H9 (cell line): ENCODE measurements around the gene C10orf120. TPM values are rescaled to one million over a fixed set of nuclear protein-coding genes. Genes with fewer than 3 reads are reported as not detected.

Source experiments
- DNase-seq: peaks from one replicate; pipeline ENCODE4 v3.0.0-alpha.2; 2017
- H2AFZ ChIP-seq: one replicate; pipeline ENCODE4 v1.6.1; 2013; ENCODE audit warnings: mild to moderate bottlenecking, low read length, control low read depth, moderate library complexity
- H2AK5ac ChIP-seq: 2 replicates; pipeline ENCODE4 v1.6.1; 2013; ENCODE audit warnings: low read length, control low read depth, mixed read lengths; ENCODE audit not compliant: insufficient read length
- H2BK120ac ChIP-seq: one replicate; pipeline ENCODE4 v1.6.1; 2013; ENCODE audit warnings: low read depth, mild to moderate bottlenecking, low read length, control low read depth, inconsistent platforms; ENCODE audit not compliant: poor library complexity, severe bottlenecking
- H2BK12ac ChIP-seq: 2 replicates; pipeline ENCODE4 v1.6.1; 2013; ENCODE audit warnings: low read length, control low read depth, mixed read lengths, low read depth; ENCODE audit not compliant: insufficient read length
- H2BK15ac ChIP-seq: 2 replicates; pipeline ENCODE4 v1.6.1; 2013; ENCODE audit warnings: low read depth, low read length, control low read depth
- H2BK20ac ChIP-seq: one replicate; pipeline ENCODE4 v1.6.1; 2013; ENCODE audit warnings: low read depth, mild to moderate bottlenecking, low read length, control low read depth, inconsistent platforms; ENCODE audit not compliant: poor library complexity, severe bottlenecking
- H2BK5ac ChIP-seq: 2 replicates; pipeline ENCODE4 v1.6.1; 2013; ENCODE audit warnings: low read length, control low read depth, mixed read lengths; ENCODE audit not compliant: insufficient read length
- H3K14ac ChIP-seq: 2 replicates; pipeline ENCODE4 v1.6.1; 2013; ENCODE audit warnings: low read length, control low read depth; ENCODE audit not compliant: insufficient read depth
- H3K18ac ChIP-seq: 2 replicates; pipeline ENCODE4 v1.6.1; 2013; ENCODE audit warnings: low read depth, mild to moderate bottlenecking, mixed read lengths, low read length, control low read depth; ENCODE audit not compliant: insufficient read length
- H3K23ac ChIP-seq: 2 replicates; pipeline ENCODE4 v1.6.1; 2013; ENCODE audit warnings: low read length, control low read depth, mixed read lengths, low read depth; ENCODE audit not compliant: insufficient read length
- H3K23me2 ChIP-seq: 2 replicates; pipeline ENCODE4 v1.6.1; 2013; ENCODE audit warnings: low read depth, mild to moderate bottlenecking, mixed read lengths, low read length, control low read depth; ENCODE audit not compliant: insufficient read length, poor library complexity, severe bottlenecking
- H3K27ac ChIP-seq: 2 replicates; pipeline ENCODE4 v1.5.1; 2013; ENCODE audit warnings: low read length, control low read depth, mixed read lengths, low read depth; ENCODE audit not compliant: insufficient read length
- H3K27me3 ChIP-seq: 2 replicates; pipeline ENCODE4 v1.6.1; 2013; ENCODE audit warnings: low read length, control low read depth, inconsistent platforms; ENCODE audit not compliant: insufficient read depth
- H3K4ac ChIP-seq: 2 replicates; pipeline ENCODE4 v1.6.1; 2013; ENCODE audit warnings: low read depth, mild to moderate bottlenecking, control low read depth, inconsistent platforms, low read length, moderate library complexity
- H3K4me1 ChIP-seq: 2 replicates; pipeline ENCODE4 v1.6.1; 2013; ENCODE audit warnings: low read length, control low read depth, inconsistent platforms; ENCODE audit not compliant: insufficient read depth
- H3K4me2 ChIP-seq: 2 replicates; pipeline ENCODE4 v1.6.1; 2013; ENCODE audit warnings: low read length, control low read depth, mixed read lengths; ENCODE audit not compliant: insufficient read length, insufficient read depth
- H3K56ac ChIP-seq: 2 replicates; pipeline ENCODE4 v1.6.1; 2013; ENCODE audit warnings: low read depth, mild to moderate bottlenecking, mixed read lengths, low read length, control low read depth; ENCODE audit not compliant: insufficient read length
- H3K79me1 ChIP-seq: 2 replicates; pipeline ENCODE4 v1.6.1; 2013; ENCODE audit warnings: low read depth, mild to moderate bottlenecking, moderate library complexity, low read length, control low read depth, inconsistent platforms; ENCODE audit not compliant: insufficient read depth, poor library complexity, severe bottlenecking
- H3K79me2 ChIP-seq: 2 replicates; pipeline ENCODE4 v1.6.1; 2013; ENCODE audit warnings: low read length, control low read depth, inconsistent platforms; ENCODE audit not compliant: insufficient read depth
- H3K9ac ChIP-seq: 2 replicates; pipeline ENCODE4 v1.6.1; 2013; ENCODE audit warnings: low read length, control low read depth, mixed read lengths; ENCODE audit not compliant: insufficient read length; ENCODE audit errors: extremely low read depth
- H3K9me3 ChIP-seq: one replicate; pipeline ENCODE4 v1.6.1; 2013; ENCODE audit warnings: low read depth, low read length, inconsistent platforms; ENCODE audit not compliant: control insufficient read depth
- H3T11ph ChIP-seq: one replicate; pipeline ENCODE4 v1.6.1; 2013; ENCODE audit warnings: mild to moderate bottlenecking, low read length, control low read depth, inconsistent platforms
- H4K20me1 ChIP-seq: one replicate; pipeline ENCODE4 v1.6.1; 2013; ENCODE audit not compliant: control insufficient read depth, insufficient read length, insufficient read depth
- H4K5ac ChIP-seq: 2 replicates; pipeline ENCODE4 v1.6.1; 2013; ENCODE audit warnings: low read depth, mild to moderate bottlenecking, mixed read lengths, low read length, control low read depth; ENCODE audit not compliant: insufficient read length
- H4K8ac ChIP-seq: replicated peaks from 2 replicates; pipeline ENCODE4 v1.6.1; 2013; ENCODE audit warnings: low read length, control low read depth, mixed read lengths, low read depth; ENCODE audit not compliant: insufficient read length
- H4K91ac ChIP-seq: 2 replicates; pipeline ENCODE4 v1.6.1; 2013; ENCODE audit warnings: low read depth, mild to moderate bottlenecking, moderate library complexity, mixed read lengths, low read length, control low read depth; ENCODE audit not compliant: insufficient read length
- H3K27ac Mint-ChIP-seq, 3 experiments: 2 replicates in 2 of 3; 3 replicates in 1 of 3; pipeline ENCODE4 v1.8.0; 2020 to 2021; ENCODE audit warnings: mixed read lengths in 3 of 3, mild to moderate bottlenecking in 1 of 3, moderate library complexity in 1 of 3
- H3K27me3 Mint-ChIP-seq: 2 replicates; pipeline ENCODE4 v1.8.0; 2021; ENCODE audit warnings: low read depth, mild to moderate bottlenecking, moderate library complexity, mixed read lengths
- H3K36me3 Mint-ChIP-seq, 3 experiments: 2 replicates in 2 of 3; 3 replicates in 1 of 3; pipeline ENCODE4 v1.8.0; 2020 to 2021; ENCODE audit warnings: low read depth in 3 of 3, mixed read lengths in 3 of 3; ENCODE audit not compliant: insufficient read depth in 1 of 3
- H3K4me1 Mint-ChIP-seq, 2 experiments: 2 replicates each; pipeline ENCODE4 v1.8.0; 2020; ENCODE audit warnings: mixed read lengths in 2 of 2
- H3K4me3 Mint-ChIP-seq, 2 experiments: 2 replicates in 1 of 2; 3 replicates in 1 of 2; pipeline ENCODE4 v1.8.0; 2020 to 2021; ENCODE audit warnings: mild to moderate bottlenecking in 2 of 2, mixed read lengths in 2 of 2, moderate library complexity in 1 of 2
- H3K9me3 Mint-ChIP-seq, 2 experiments: 2 replicates in 1 of 2; 3 replicates in 1 of 2; pipeline ENCODE4 v1.8.0; 2020; ENCODE audit warnings: mild to moderate bottlenecking in 2 of 2, mixed read lengths in 2 of 2, moderate library complexity in 1 of 2
- CTCF ChIP-seq: fragments of 200-600 bp; sonication (generic); conservative IDR thresholded peaks from 3 replicates; pipeline ENCODE4 v1.8.0; 2021; ENCODE audit warnings: antibody characterized with exemption, mild to moderate bottlenecking
- WGBS: extraction: QIAGEN DNeasy Blood & Tissue Kit; methylation state at CpG from one replicate; pipeline ENCODE4 v1.1.7; 2013; ENCODE audit warnings: missing lambda C conversion rate, low lambda C conversion rate, mixed read lengths; ENCODE audit not compliant: insufficient read length; ENCODE audit errors: extremely low coverage; 5-methylcytosine and 5-hydroxymethylcytosine counted together
- total RNA-seq: library from RNA; stranded (reverse); gene quantifications from 2 replicates; pipeline ENCODE4 v1.2.1, GENCODE V29; 2021

Gene C10orf120
- total RNA-seq, 1 experiment from 2014 or later, result not detected

GRCh38 chr10:122656741-122657140 lies 42.9 kb downstream of the C10orf120 start:
- H3K9me3 ChIP-seq, result no peaks in the 10 kb centered on the region
- H3K23me2 ChIP-seq, result no peaks in the 10 kb centered on the region
- H4K20me1 ChIP-seq, result no peaks in the 10 kb centered on the region
- Mint-ChIP-seq H3K9me3 (no peaks in the 10 kb centered on the region; a peak in 1 of 5 replicates), H3K4me1 (peaks cover 3 to 4% of the 10 kb centered on the region in 2 experiments; a peak in 1 of 4 replicates), H3K27me3 (peaks cover 14% of the 10 kb centered on the region), H3K36me3 (no peaks in the 10 kb centered on the region), H3K4me3 (no peak overlapping the region), H3K27ac (no peak overlapping the region)
- H3K4me1 ChIP-seq, result no peaks in the 10 kb centered on the region
- H3K23ac ChIP-seq, result no peak overlapping the region
- WGBS, result no CpG with 5 or more reads among the region's 5 CpGs
- H4K5ac ChIP-seq, result no peak overlapping the region
- H3K79me2 ChIP-seq, result no peaks in the 10 kb centered on the region
- no peak overlapping the region for H2BK120ac ChIP-seq
- H3K14ac ChIP-seq, result no peak overlapping the region
- H4K8ac ChIP-seq, result no peak overlapping the region
- H4K91ac ChIP-seq, result no peak overlapping the region
- no peak overlapping the region for H3K56ac ChIP-seq
- TF ChIP-seq CTCF, result no peak
- H3T11ph ChIP-seq, result no peak overlapping the region
- H3K27ac ChIP-seq, result no peak overlapping the region
- no peak overlapping the region for H3K9ac ChIP-seq
- no peaks in the 10 kb centered on the region for H3K79me1 ChIP-seq
- H3K4me2 ChIP-seq, result no peak overlapping the region
- no peak overlapping the region for H2AFZ ChIP-seq
- no peak overlapping the region for H2BK15ac ChIP-seq
- no peak for DNase-seq
- no peak overlapping the region for H2BK5ac ChIP-seq
- H3K4ac ChIP-seq, result no peak overlapping the region
- no peak overlapping the region for H2BK20ac ChIP-seq
- no peak overlapping the region for H3K18ac ChIP-seq
- no peak overlapping the region for H2AK5ac ChIP-seq
- H3K27me3 ChIP-seq, result no peaks in the 10 kb centered on the region
- no peak overlapping the region for H2BK12ac ChIP-seq
